Naive thymus-derived CD8-positive, alpha-beta T cell (primary cell): ENCODE results near the gene SLAMF1. TPM values are rescaled to one million over a fixed set of nuclear protein-coding genes. Genes with fewer than 3 reads are reported as not detected.
"Not testable (repeated sequence)": the region's sequence is repeated elsewhere in the genome, so short reads cannot be mapped to it uniquely, and the experiment has no call there.

Experiments used
- ATAC-seq, 2 donors: fragments of 150-1000 bp; cut with Tn5 transposase in 1 of 2; sonication (Bioruptor Pico), chemical (Tn5 transposase) in 1 of 2; 1 replicate in 1 of 2; 2 replicates in 1 of 2; pipeline ENCODE4 v1.10.0; 2021; ENCODE audit warnings: mild to moderate bottlenecking in 2 of 2, moderate library complexity in 2 of 2
- POLR2A ChIA-PET: fragments of 350-600 bp; sonication (Branson Sonifier 250); formaldehyde crosslinking; loops from one replicate; lab custom pipeline; 2021; ENCODE audit warnings: antibody characterized with exemption; lab: Charles Lee
- DNase-seq, 10 donors: peaks; one replicate each; pipeline versions ENCODE4 v3.0.0 to v3.0.0-alpha.2; 2020 to 2022
- H3K27ac Mint-ChIP-seq, 10 donors: one replicate each; pipeline ENCODE4 v1.8.0; 2020 to 2022; ENCODE audit warnings: mild to moderate bottlenecking in 10 of 10, mixed read lengths in 10 of 10, moderate library complexity in 4 of 10, inconsistent platforms in 1 of 10
- H3K27me3 Mint-ChIP-seq, 5 donors: one replicate each; pipeline ENCODE4 v1.8.0; 2021 to 2022; ENCODE audit warnings: mixed read lengths in 5 of 5
- H3K36me3 Mint-ChIP-seq, 3 donors: one replicate each; pipeline ENCODE4 v1.8.0; 2020 to 2022; ENCODE audit warnings: mixed read lengths in 3 of 3, mild to moderate bottlenecking in 2 of 3, inconsistent platforms in 1 of 3
- H3K4me1 Mint-ChIP-seq, 4 donors: one replicate each; pipeline ENCODE4 v1.8.0; 2021 to 2022; ENCODE audit warnings: mixed read lengths in 4 of 4
- H3K4me3 Mint-ChIP-seq, 10 donors: one replicate each; pipeline ENCODE4 v1.8.0; 2020 to 2022; ENCODE audit warnings: mild to moderate bottlenecking in 10 of 10, mixed read lengths in 10 of 10, moderate library complexity in 6 of 10, inconsistent platforms in 1 of 10
- H3K9me3 Mint-ChIP-seq, 9 donors: one replicate each; pipeline ENCODE4 v1.8.0; 2020 to 2022; ENCODE audit warnings: mixed read lengths in 9 of 9, mild to moderate bottlenecking in 3 of 9, inconsistent platforms in 1 of 9, moderate library complexity in 1 of 9
- polyA plus RNA-seq, 3 donors: library from polyadenylated mRNA; unstranded; fragments of 300-500 nt; fragmentation: Illumina TruSeq; gene quantifications; one replicate each; pipeline ENCODE4 v1.2.3, GENCODE V29; 2021
- total RNA-seq, 8 experiments: library from RNA in 2 of 8; stranded (reverse) in 2 of 8; gene quantifications; one replicate each; pipeline ENCODE4 v1.2.3 and lab custom pipeline; 2021 to 2026

SLAMF1 gene
- total and polyA plus RNA-seq, 5 experiments from 2014 or later: 1.7 to 11.1 (median 3.9) TPM

GRCh38 chr1:160567858-160568682 is 78.8 kb downstream of the SLAMF1 start:
- Mint-ChIP-seq H3K27ac (peak overlapping the region; percentile 84 to 100 (median 97)), H3K9me3 (peaks cover 0 to 29% (median 3%) of the 10 kb centered on the region in 9 donors), H3K36me3 (peaks cover 21 to 58% (median 35%) of the 10 kb centered on the region in 3 donors), H3K27me3 (no peaks in the 10 kb centered on the region), H3K4me3 (peak overlapping the region; percentile 49 to 85 (median 71)), H3K4me1 (peaks cover 53 to 95% (median 92%) of the 10 kb centered on the region in 4 donors)
- ATAC-seq (peak; percentile 96 to 97), DNase-seq (peak; percentile 19 to 86 (median 66))
- POLR2A ChIA-PET: interaction anchor here (0.8 to 2.7 kb wide), 12 partner anchors 8 to 140 kb away, joined by 3 to 48 read pairs (median 4); partner anchors contain the start of genes CD84 and SLAMF6

DNA sequence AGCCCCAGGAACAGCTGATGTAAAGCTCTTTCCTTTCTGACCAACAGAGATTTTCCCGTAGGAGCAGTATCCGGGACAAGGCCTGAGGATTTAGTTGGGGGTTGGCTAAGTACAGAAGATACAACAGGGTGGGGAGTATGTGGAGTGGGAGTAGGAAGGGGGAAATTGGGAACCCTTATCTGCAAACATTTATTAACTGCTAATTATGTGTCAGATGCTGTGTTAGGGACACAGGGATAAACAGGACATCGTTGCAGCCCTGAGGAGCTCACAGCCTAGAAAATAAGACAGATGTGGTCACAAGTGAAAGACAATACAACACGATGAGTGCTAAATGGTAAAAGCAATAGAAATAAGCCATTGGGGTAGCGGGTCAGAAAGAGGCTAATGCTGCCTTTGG is 79.5 kb downstream of the SLAMF1 start:
- Mint-ChIP-seq H3K36me3 (peaks cover 28 to 64% (median 42%) of the 10 kb centered on the region in 3 donors), H3K27ac (peak overlapping the region; percentile 84 to 100 (median 97)), H3K4me3 (peak overlapping the region in 9 of 10 donors; percentile 56 to 85 (median 63)), H3K9me3 (peaks cover 0 to 28% (median 8%) of the 10 kb centered on the region in 9 donors), H3K4me1 (peaks cover 49 to 95% (median 89%) of the 10 kb centered on the region in 4 donors), H3K27me3 (no peaks in the 10 kb centered on the region)
- DNase-seq (no peak), ATAC-seq (no peak)
- POLR2A ChIA-PET: interaction anchor here (1.3 to 2.7 kb wide), 7 partner anchors 9 to 44 kb away, joined by 4 to 48 read pairs (median 6); partner anchors contain the start of genes CD84 and SLAMF6

- ATAC-seq (no peak), DNase-seq (no peak)
- peaks cover 21 to 49% (median 40%) of the 10 kb centered on the region in 3 donors for H3K36me3 Mint-ChIP-seq
- POLR2A ChIA-PET: interaction anchor here (1.3 to 7.0 kb wide), 5 partner anchors 8 to 133 kb away, joined by 3 to 42 read pairs (median 10); partner anchors contain the start of gene CD84
- peaks cover 0 to 12% (median 8%) of the 10 kb centered on the region in 9 donors for H3K9me3 Mint-ChIP-seq
- H3K4me3 Mint-ChIP-seq: peak overlapping the region in 8 of 10 donors; percentile 20 to 70 (median 54)
- H3K27me3 Mint-ChIP-seq: no peaks in the 10 kb centered on the region
- peaks cover 49 to 95% (median 90%) of the 10 kb centered on the region in 4 donors for H3K4me1 Mint-ChIP-seq
- H3K27ac Mint-ChIP-seq: peak overlapping the region; percentile 70 to 100 (median 86)
Observed at GRCh38 chr1:160565564-160565963, 81.3 kb downstream of the SLAMF1 start.

DNA sequence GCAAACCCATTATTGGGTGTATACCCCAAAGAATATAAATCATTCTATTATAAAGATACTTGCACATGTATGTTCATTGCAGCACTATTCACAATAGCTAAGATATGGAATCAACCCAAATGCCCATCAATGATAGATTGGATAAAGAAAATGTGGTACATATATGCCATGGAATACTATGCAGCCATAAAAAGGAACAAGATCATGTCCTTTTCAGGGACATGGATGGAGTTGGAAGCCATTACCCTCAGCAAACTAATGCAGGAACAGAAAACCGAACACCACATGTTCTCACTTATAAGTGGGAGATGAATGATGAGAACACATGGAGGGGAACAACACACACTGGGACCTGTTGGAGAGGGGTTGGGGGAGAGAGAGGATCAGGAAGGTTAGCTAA is 83.6 kb downstream of the SLAMF1 start:
- POLR2A ChIA-PET: interaction anchor here (0.6 to 7.0 kb wide), 6 partner anchors 10 to 84 kb away, joined by 3 to 42 read pairs (median 5); partner anchors contain the start of gene CD84

GRCh38 chr1:160562745-160563144 is 84.1 kb downstream of the SLAMF1 start:
- POLR2A ChIA-PET: interaction anchor here (1.4 to 7.0 kb wide), 3 partner anchors 11 to 18 kb away, joined by 3 to 42 read pairs (median 18); partner anchors contain the start of gene CD84
- Mint-ChIP-seq H3K27ac (peak overlapping the region in 6 of 10 donors; percentile 21 to 99 (median 93)), H3K4me3 (peak overlapping the region in 1 of 10 donors; percentile 33), H3K4me1 (peaks cover 56 to 96% (median 91%) of the 10 kb centered on the region in 4 donors), H3K9me3 (peaks cover 0 to 21% (median 10%) of the 10 kb centered on the region in 9 donors), H3K36me3 (peaks cover 22 to 52% (median 45%) of the 10 kb centered on the region in 3 donors)
- DNase-seq, ATAC-seq, H3K27me3 Mint-ChIP-seq: not testable (repeated sequence)

More for the DNA sequence above, 83.6 kb downstream of the SLAMF1 start:
- H3K9me3 Mint-ChIP-seq: peaks cover 0 to 21% (median 10%) of the 10 kb centered on the region in 9 donors
- peak overlapping the region in 6 of 10 donors; percentile 4 to 49 (median 34) for H3K4me3 Mint-ChIP-seq
- DNase-seq, ATAC-seq, H3K27me3 Mint-ChIP-seq: not testable (repeated sequence)
- H3K4me1 Mint-ChIP-seq: peaks cover 57 to 96% (median 92%) of the 10 kb centered on the region in 4 donors
- H3K36me3 Mint-ChIP-seq: peaks cover 22 to 52% (median 43%) of the 10 kb centered on the region in 3 donors
- H3K27ac Mint-ChIP-seq: peak overlapping the region in 7 of 10 donors; percentile 21 to 97 (median 50)

GRCh38 chr1:160560806-160561205 is 86.0 kb downstream of the SLAMF1 start:
- Mint-ChIP-seq H3K9me3 (peaks cover 0 to 21% (median 10%) of the 10 kb centered on the region in 9 donors), H3K4me1 (peaks cover 45 to 89% (median 79%) of the 10 kb centered on the region in 4 donors), H3K36me3 (peaks cover 22 to 49% (median 46%) of the 10 kb centered on the region in 3 donors), H3K27me3 (no peaks in the 10 kb centered on the region), H3K27ac (peak overlapping the region; percentile 90 to 99 (median 95)), H3K4me3 (peak overlapping the region; percentile 65 to 90 (median 80))
- peak in 1 of 10 donors; percentile 12 for DNase-seq
- POLR2A ChIA-PET: interaction anchor here (0.6 to 7.0 kb wide), 10 partner anchors 8 to 129 kb away, joined by 3 to 42 read pairs (median 6); partner anchors contain the start of gene SLAMF6
- ATAC-seq: peak in 1 of 2 donors; percentile 37

DNA sequence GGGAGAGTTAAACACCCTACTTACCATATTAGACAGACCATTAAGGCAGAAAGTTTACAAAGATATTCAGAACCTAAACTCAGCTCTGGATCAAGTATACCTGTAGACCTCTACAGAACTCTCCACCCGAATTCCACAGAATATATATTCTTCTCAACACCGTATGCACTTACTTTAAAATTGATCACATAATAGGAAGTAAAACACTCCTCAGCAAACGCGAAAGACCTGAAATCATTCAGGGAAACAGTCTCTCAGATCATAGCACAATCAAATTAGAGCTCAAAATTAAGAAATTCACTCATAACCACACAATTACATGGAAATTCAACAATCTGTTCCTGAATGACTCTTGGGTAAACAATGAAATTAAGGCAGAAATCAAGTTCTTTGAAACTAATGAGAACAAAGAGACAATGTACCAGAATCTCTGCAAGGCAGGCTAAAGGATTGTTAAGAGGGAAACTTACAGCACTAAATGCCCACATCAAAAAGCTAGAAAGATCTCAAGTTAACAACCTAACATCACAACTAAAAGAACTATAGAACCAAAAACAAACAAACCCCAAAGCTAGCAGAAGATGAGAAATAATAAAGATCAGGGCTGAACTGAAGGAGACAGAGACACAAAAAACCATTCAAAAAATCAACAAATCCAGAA is 86.7 kb downstream of the SLAMF1 start:
- H3K27ac Mint-ChIP-seq: peak overlapping the region; percentile 90 to 99 (median 95)
- POLR2A ChIA-PET: interaction anchor here (0.6 to 7.0 kb wide), 8 partner anchors 8 to 86 kb away, joined by 3 to 42 read pairs (median 6); partner anchors contain the start of gene SLAMF6
- H3K4me3 Mint-ChIP-seq: peak overlapping the region; percentile 65 to 90 (median 80)
- peaks cover 0 to 21% (median 10%) of the 10 kb centered on the region in 9 donors for H3K9me3 Mint-ChIP-seq
- peaks cover 44 to 85% (median 76%) of the 10 kb centered on the region in 4 donors for H3K4me1 Mint-ChIP-seq
- ATAC-seq: peak; percentile 73 to 75
- peaks cover 18 to 47% (median 44%) of the 10 kb centered on the region in 3 donors for H3K36me3 Mint-ChIP-seq
- peak in 2 of 10 donors; percentile 65 to 69 for DNase-seq
- H3K27me3 Mint-ChIP-seq: no peaks in the 10 kb centered on the region

GRCh38 chr1:160559437-160559836 is 87.4 kb downstream of the SLAMF1 start:
- H3K27me3 Mint-ChIP-seq, DNase-seq, ATAC-seq: not testable (repeated sequence)
- Mint-ChIP-seq H3K4me1 (peaks cover 41 to 78% (median 69%) of the 10 kb centered on the region in 4 donors), H3K27ac (peak overlapping the region; percentile 90 to 99 (median 95)), H3K36me3 (peaks cover 17 to 41% (median 38%) of the 10 kb centered on the region in 3 donors), H3K4me3 (peak overlapping the region; percentile 53 to 90 (median 80)), H3K9me3 (peaks cover 0 to 21% (median 10%) of the 10 kb centered on the region in 9 donors)
- POLR2A ChIA-PET: interaction anchor here (1.4 to 7.0 kb wide), 7 partner anchors 8 to 47 kb away, joined by 3 to 42 read pairs (median 8); partner anchors contain the start of gene SLAMF6

DNA sequence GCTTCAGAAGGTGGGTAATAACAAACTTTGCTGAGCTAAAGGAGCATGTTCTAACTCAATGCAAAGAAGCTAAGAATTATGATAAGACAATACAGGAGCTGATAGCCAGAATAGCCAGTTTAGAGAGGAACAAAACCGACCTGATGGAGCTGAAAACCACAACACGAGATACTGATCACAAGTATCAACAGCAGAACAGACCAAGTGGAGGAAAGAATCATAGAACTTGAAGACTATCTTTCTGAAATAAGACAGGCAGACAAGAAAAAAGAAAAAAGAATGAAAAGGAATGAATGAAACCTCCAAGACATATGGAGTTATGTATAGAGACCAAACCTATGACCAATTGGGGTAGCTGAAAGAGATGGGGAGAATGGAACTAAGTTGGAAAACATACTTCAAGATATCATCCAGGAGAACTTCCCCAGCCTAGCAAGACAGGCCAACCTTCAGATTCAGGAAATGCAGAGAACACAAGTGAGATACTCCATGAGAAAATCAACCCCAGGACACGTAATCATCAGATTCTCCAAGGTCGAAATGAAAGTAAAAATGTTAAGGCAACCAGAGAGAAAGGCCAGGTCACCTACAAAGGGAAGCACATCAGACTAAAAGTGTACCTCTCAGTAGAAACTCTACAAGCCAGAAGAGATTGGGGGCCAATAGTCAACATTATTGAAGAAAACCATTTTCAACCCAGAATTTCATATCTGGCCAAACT is 88.0 kb downstream of the SLAMF1 start:
- no peak for ATAC-seq
- POLR2A ChIA-PET: interaction anchor here (0.8 to 2.9 kb wide), 6 partner anchors 8 to 36 kb away, joined by 3 to 11 read pairs (median 7); partner anchors contain the start of gene SLAMF6
- Mint-ChIP-seq H3K27ac (peak overlapping the region; percentile 5 to 99 (median 93)), H3K27me3 (no peaks in the 10 kb centered on the region), H3K36me3 (peaks cover 17 to 41% (median 35%) of the 10 kb centered on the region in 3 donors), H3K9me3 (peaks cover 0 to 21% (median 10%) of the 10 kb centered on the region in 9 donors), H3K4me1 (peaks cover 41 to 74% (median 66%) of the 10 kb centered on the region in 4 donors), H3K4me3 (peak overlapping the region; percentile 53 to 90 (median 75))
- DNase-seq: no peak
